ENCODE measurements around the gene UBE2QL1.
"Not testable (repeated sequence)": the region's sequence is repeated elsewhere in the genome, so short reads cannot be mapped to it uniquely, and the experiment has no call there.

Gene UBE2QL1

DNA sequence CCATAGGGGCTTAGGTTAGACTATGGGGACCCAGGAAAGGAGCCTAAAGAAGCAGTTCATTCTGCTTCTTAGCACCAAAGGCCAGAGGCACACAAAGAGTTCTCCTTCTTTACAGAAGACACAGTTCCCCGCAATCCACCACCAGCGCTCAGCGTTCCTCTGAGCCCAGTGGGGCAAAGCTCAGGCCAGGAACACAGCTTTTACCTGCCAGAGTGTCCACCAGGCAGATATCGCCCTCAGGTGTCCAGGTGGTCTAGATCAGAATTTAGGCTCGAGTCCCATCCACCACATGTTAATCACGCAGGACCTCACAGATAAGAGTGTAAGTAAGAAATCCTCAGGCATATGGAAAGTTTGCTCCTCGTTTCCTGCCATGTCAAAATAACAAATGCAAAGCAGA lies 53.0 kb downstream of the UBE2QL1 start:
- DNase-seq, result no peak

- DNase-seq, result no peak
Observed at GRCh38 chr5:6502421-6502820, 53.8 kb downstream of the UBE2QL1 start.

GRCh38 chr5:6503342-6503741 lies 54.7 kb downstream of the UBE2QL1 start:
- DNase-seq, result no peak

- DNase-seq, result peak; percentile 19
Observed at GRCh38 chr5:6504677-6505415, 56.2 kb downstream of the UBE2QL1 start.

DNA sequence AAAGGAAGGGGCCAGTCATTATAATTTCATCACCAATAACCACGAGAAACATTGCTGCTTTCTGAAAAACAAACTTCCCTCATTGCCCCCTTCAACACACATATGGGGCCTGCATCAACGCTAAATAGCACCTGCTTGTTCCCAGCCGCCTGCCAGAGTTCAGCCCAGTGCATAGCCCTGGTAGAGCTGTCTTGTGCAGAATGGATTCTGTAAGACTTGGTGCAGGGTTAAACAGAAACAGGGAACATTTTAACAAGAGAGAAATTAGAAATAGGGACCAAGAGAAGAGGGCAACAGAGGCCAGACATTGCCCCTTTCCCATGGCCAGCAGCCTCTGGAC lies 56.7 kb downstream of the UBE2QL1 start:
- no peak for DNase-seq

GRCh38 chr5:6505783-6506557 lies 57.3 kb downstream of the UBE2QL1 start:
- DNase-seq, result no peak

DNA sequence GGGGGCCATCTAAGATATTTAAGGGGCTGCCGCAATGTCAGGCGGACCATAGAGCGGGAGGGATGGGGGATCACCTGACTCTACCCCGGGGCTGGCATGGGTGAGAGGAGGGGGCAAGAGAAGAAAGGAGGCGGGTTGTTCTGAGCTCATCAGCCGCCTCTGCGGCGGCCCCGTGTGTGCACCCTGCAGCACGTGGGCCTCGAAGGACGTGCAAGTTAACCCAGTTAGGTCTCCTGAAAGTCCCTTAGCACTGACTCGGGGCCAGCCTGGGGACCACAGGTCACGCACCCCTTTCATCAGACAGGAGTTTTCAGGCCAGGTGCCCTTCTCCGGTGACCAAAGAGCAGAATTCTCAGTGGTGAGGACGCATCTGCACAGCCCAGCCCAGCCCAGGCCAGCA lies 58.0 kb downstream of the UBE2QL1 start:
- DNase-seq, result no peak

GRCh38 chr5:6508931-6509330 lies 60.3 kb downstream of the UBE2QL1 start:
- no peak for DNase-seq

- no peak for DNase-seq
Observed at GRCh38 chr5:6510132-6510531, 61.5 kb downstream of the UBE2QL1 start.

- no peak for DNase-seq
Observed at GRCh38 chr5:6510973-6511372, 62.3 kb downstream of the UBE2QL1 start.

DNA sequence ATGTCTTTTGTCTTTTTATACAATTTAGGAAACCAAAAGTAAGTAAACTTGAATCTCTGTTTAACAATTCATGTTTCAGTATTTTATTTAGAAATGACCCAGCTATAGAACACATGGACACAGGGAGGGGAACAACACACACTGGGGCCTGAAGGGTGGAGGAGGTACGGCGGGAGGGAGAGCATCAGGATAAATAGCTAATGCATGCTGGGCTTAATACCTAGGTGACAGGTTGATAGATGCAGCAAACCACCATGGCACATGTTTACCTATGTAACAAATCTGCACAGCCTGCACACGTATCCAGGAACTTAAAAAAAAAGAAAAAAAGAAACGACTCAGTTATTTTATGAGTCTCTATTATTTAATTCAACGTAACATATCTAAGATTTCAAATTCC lies 67.2 kb downstream of the UBE2QL1 start:
- DNase-seq, result not testable (repeated sequence)

DNA sequence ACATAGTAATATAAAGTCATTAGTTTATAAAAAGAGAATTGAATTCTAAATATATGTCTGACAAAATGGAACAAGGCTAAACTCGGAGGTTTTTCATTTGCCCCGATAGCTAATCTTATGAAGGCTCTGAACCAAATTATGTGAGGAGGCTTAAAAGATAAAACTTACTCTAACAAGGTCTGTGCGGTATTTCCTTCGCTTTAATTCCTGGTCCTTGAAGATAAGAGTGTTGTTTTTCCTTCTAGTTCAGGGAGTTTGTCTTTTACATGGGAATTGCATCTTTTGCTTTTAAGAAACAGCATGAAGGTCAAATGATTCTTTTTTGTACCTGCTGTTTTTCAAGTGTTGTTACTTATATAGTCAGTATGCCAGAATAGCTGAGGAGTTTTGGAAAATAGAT lies 68.2 kb downstream of the UBE2QL1 start:
- DNase-seq, result no peak

- DNase-seq, result no peak
Observed at GRCh38 chr5:6517510-6517909, 68.9 kb downstream of the UBE2QL1 start.

DNA sequence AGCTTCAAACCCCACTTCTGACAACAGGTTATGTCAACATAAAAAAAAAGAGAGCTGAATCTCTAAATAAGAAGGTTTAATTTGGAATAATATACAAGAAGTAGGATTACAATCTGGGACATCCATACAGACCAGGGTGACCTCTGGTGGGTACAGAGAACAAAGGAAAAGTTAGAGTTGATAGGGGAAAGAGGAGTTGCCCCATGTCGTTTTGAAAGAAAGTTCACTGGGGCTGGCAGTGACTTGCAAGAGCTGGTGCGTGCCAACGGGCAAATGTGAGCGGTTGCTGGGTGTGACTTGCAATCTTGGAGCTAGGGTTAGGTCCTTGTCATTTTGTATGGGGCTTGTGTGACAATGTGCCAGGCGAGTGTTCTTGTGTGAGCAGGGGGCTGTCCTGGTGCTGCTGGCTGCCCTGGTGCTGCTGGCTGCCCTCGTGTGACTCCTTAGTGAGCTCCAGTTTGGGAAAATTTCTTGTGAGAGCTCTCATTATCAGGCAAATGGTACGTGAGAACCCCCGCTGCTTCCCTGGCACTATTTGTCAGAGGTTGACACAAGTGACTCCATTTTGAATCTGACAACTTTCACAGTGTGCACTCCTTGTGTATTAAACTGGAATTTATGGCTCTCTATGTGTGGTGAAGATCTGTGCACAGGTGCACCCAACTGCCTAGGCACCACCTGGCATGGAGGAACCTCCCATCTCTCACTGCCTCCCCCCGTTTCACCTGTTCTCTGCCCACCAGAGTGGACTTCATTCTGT lies 69.8 kb downstream of the UBE2QL1 start:
- DNase-seq, result no peak

- no peak for DNase-seq
Observed at GRCh38 chr5:6520201-6520600, 71.5 kb downstream of the UBE2QL1 start.

DNA sequence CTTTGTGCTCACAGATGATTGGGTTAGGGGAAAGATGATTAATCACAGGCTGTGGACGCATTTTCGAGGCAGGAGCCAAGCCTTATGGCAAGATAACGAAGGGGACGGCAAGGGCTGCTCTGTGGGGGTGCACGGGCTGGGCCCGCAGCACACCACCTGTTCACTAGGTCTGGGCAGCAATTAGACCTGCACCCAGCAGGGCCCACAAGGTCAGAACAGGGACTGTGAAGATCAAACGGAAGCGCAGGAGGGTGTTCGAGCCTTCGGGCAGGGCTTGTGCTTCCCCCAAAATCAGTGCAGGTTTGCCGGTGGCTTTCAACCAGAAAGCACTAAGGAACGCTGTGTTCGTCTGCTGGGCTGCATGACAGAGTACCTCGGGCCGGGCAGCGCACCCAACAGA lies 73.7 kb downstream of the UBE2QL1 start:
- no peak for DNase-seq

DNA sequence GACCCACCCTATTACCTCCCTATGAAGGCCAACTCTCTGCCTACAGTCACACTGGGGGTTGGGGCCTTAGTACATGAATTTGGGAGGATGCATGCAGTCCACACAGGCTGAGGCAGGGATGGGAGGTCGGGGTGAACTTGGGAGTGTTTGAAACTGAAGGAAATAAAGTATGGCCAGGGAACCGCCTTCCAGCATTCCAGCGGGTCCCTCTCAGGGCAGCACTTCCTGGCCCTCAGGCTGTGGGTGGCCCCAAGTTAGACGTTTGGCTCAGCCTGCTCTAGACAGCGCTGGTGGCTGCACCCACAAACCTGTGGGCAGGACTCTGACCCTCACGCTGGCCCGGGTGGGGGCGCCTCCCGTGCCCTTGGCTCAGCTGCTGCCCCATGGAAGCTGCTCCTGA lies 74.3 kb downstream of the UBE2QL1 start:
- no peak for DNase-seq

GRCh38 chr5:6525422-6525821 lies 76.8 kb downstream of the UBE2QL1 start:
- no peak for DNase-seq

GRCh38 chr5:6525910-6526309 lies 77.3 kb downstream of the UBE2QL1 start:
- DNase-seq, result peak; percentile 57

- DNase-seq, result no peak
Observed at GRCh38 chr5:6527749-6528455, 79.2 kb downstream of the UBE2QL1 start.

GRCh38 chr5:6535594-6535993 lies 86.9 kb downstream of the UBE2QL1 start:
- no peak for DNase-seq

DNA sequence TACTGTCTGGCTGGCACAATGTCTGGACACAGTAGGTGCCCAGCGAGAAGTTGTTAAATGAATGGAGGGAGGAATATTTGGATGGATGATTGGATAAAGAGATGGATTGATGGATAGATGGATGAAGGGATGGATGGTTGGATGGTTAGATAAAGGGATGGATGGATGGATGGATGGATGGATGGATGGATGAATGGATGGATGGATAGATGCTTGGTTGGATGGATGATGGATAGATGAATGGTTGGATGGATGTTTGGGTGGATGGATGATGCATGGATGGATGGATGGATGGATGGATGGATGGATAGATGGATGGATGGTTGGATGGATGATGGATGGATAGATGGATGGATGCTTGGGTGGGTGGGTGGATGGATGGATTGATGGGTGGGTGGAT lies 90.4 kb downstream of the UBE2QL1 start:
- no peak for DNase-seq

GRCh38 chr5:6540111-6540827 lies 91.6 kb downstream of the UBE2QL1 start:
- no peak for DNase-seq
